ENCODE data around the gene HTR6.

- TF ChIP-seq CTCF (IDR thresholded peaks at IDR 0.05) = no peak
- TF ChIP-seq POLR2A (IDR thresholded peaks at IDR 0.05) = no peak
These were observed 41.5 kb downstream of the HTR6 start for GRCh38 chr1:19706136-19706535.
